Stimulated activated CD8-positive, alpha-beta memory T cell treated with anti-CD3 and anti-CD28 coated beads, Interleukin-2, amount 100 ng/mL, for 48 hours (primary cell): Measurements from ENCODE around the gene DIPK1B.

Experiments used
- DNase-seq, 2 donors: peaks; one replicate each; pipeline ENCODE4 v3.0.0-alpha.2; 2020; ENCODE audit warnings: low read depth in 2 of 2

DIPK1B gene

GRCh38 chr9:136711751-136712689 lies at the start of gene DIPK1B:
Gene DIPK1B, plus strand, starts transcription at chr9:136712572. Its CDS starts 94 bp downstream, at chr9:136712666.
- no peak for DNase-seq

GRCh38 chr9:136662656-136663581 lies 49.5 kb upstream of the DIPK1B start, which contains the start of gene EGFL7:
Gene EGFL7, plus strand, starts transcription at chr9:136662916. Its CDS starts 5,367 bp downstream, at chr9:136668283.
- no peak for DNase-seq

- DNase-seq = no peak
Observed at GRCh38 chr9:136664000-136664915, 48.1 kb upstream of the DIPK1B start.

- no peak for DNase-seq
Observed at GRCh38 chr9:136665111-136665703, 47.2 kb upstream of the DIPK1B start.

GRCh38 chr9:136665704-136666371 lies 46.5 kb upstream of the DIPK1B start:
- no peak for DNase-seq

GRCh38 chr9:136666372-136667213 lies 45.8 kb upstream of the DIPK1B start:
- DNase-seq = no peak

GRCh38 chr9:136667214-136667939 lies 45.0 kb upstream of the DIPK1B start:
- DNase-seq = no peak

GRCh38 chr9:136667940-136668760 lies 44.2 kb upstream of the DIPK1B start:
- DNase-seq = no peak

GRCh38 chr9:136668983-136669790 lies 43.2 kb upstream of the DIPK1B start:
- no peak for DNase-seq

- DNase-seq = no peak
Observed at GRCh38 chr9:136669791-136670464, 42.4 kb upstream of the DIPK1B start.

- DNase-seq = no peak
Observed at GRCh38 chr9:136670576-136671253, 41.7 kb upstream of the DIPK1B start.

GRCh38 chr9:136671254-136671614 lies 41.1 kb upstream of the DIPK1B start:
- DNase-seq = no peak

GRCh38 chr9:136671646-136672430 lies 40.5 kb upstream of the DIPK1B start:
- peak in 1 of 2 donors; percentile 38 for DNase-seq

- DNase-seq = no peak
Observed at GRCh38 chr9:136672431-136673087, 39.8 kb upstream of the DIPK1B start.
